Measurements from ENCODE around the gene HTRA2.

- TF ChIP-seq CTCF (conservative IDR thresholded peaks at IDR 0.05) (no peak), ZFX (IDR thresholded peaks at IDR 0.05) (no peak)
Observed at GRCh38 chr2:74481431-74481830, 48.3 kb upstream of the HTRA2 start.

All from C4-2B (cell line).